Vagina (tissue), 2 donors: ENCODE measurements around the gene FNDC4.

Source experiments
- CTCF ChIP-seq, 3 experiments: fragments of 450-650 bp in 2 of 3; fragments of 200-600 bp in 1 of 3; sonication (generic) in 1 of 3; IDR thresholded peaks; one replicate each; pipeline ENCODE4 v1.5.1; 2017 to 2019; ENCODE audit warnings: antibody characterized with exemption in 3 of 3, mild to moderate bottlenecking in 2 of 3, moderate library complexity in 2 of 3
- POLR2A ChIP-seq, 2 donors: fragments of 450-650 bp; IDR thresholded peaks; one replicate each; pipeline ENCODE4 v1.6.1; 2017; ENCODE audit warnings: antibody characterized with exemption in 2 of 2, mild to moderate bottlenecking in 2 of 2, moderate library complexity in 2 of 2
- POLR2AphosphoS5 ChIP-seq, 2 donors: sonication (generic); formaldehyde crosslinking; IDR thresholded peaks; one replicate each; pipeline ENCODE4 v1.9.0; 2017; ENCODE audit warnings: antibody characterized with exemption in 2 of 2, mild to moderate bottlenecking in 2 of 2, low read depth in 1 of 2; ENCODE audit not compliant: insufficient read depth in 1 of 2

- TF ChIP-seq CTCF (IDR thresholded peaks at IDR 0.05) = no peak
- no peak for TF ChIP-seq POLR2AphosphoS5 (IDR thresholded peaks at IDR 0.05; ENCODE audit: insufficient read depth in 1 of 2, low read depth in 1 of 2)
- TF ChIP-seq POLR2A (IDR thresholded peaks at IDR 0.05) = no peak
Observed at GRCh38 chr2:27442920-27443282, 52.1 kb downstream of the FNDC4 start.
